A549 (cell line): Measurements from ENCODE around the gene TMEM9.

Experiments
- EP300 ChIP-seq, 2 experiments: fragments of >200 bp; sonication (Bioruptor Twin); formaldehyde crosslinking; IDR thresholded peaks; 2 replicates in 1 of 2; 3 replicates in 1 of 2; pipeline ENCODE4 v1.6.1; 2016 to 2017
- FOSL2 ChIP-seq, 2 experiments: fragments of 450-650 bp in 1 of 2; fragments of >200 bp in 1 of 2; sonication (Bioruptor Twin) in 1 of 2; formaldehyde crosslinking; IDR thresholded peaks; 2 replicates each; pipeline versions ENCODE4 v1.5.0 to v1.6.1; 2016 to 2020; ENCODE audit warnings: mild to moderate bottlenecking in 1 of 2, moderate library complexity in 1 of 2
- NFE2L2 ChIP-seq: fragments of 150-350 bp; conservative IDR thresholded peaks from 2 replicates; pipeline ENCODE4 v1.6.1; 2014; ENCODE audit warnings: low read length
- NR3C1 ChIP-seq: fragments of >200 bp; sonication (Bioruptor Twin); formaldehyde crosslinking; IDR thresholded peaks from 3 replicates; pipeline ENCODE4 v1.6.1; 2017
- POLR2A ChIP-seq: IDR thresholded peaks from 2 replicates; pipeline ENCODE4 v1.6.1; 2012; ENCODE audit warnings: mild to moderate bottlenecking, low read length
- RCOR1 ChIP-seq: fragments of 150-350 bp; IDR thresholded peaks from 2 replicates; pipeline ENCODE4 v1.6.1; 2014; ENCODE audit warnings: antibody characterized with exemption, low read length, low read depth
- SMC3 ChIP-seq: fragments of >200 bp; sonication (Bioruptor Twin); formaldehyde crosslinking; IDR thresholded peaks from 3 replicates; pipeline ENCODE4 v1.6.1; 2018; ENCODE audit warnings: inconsistent platforms
- TF ChIP-seq, protein P1 (sequence below): fragments of 200-600 bp; sonication (generic); IDR thresholded peaks from 2 replicates; pipeline ENCODE4 v1.6.1; 2016; ENCODE audit warnings: antibody characterized with exemption, mild to moderate bottlenecking, moderate library complexity
- TF ChIP-seq, protein P2 (sequence below): fragments of >200 bp; sonication (Bioruptor Twin); formaldehyde crosslinking; IDR thresholded peaks from 3 replicates; pipeline ENCODE4 v1.5.1; 2016

DNA sequence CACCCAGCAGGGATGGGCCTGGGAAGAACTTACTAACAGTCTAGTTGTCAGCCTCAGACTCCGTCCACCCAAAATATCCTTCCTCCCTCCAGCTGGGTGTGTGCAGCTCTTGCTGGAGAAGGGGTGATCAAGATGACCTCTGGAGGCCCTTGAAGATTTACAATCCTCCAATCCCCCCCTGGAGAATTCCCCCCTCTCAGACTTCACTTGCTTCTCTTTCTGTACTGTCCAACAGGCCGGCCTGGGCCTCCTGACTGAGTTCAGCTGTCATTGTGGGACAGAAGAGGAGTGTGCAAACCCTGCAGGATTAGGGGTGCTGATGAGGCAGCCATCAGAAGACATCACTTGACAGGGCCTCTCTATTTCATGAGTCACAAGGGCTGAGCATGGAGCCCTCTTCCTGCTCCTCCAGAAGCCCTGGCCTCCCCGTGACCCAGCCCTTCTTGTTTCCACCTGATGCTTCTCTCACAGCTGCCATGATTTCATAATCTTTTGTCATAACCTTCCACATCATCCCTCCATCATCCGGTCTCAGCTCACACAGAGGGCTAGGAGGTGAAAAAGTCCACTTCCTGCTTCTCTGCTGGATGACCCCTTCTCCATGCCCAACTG lies 18.8 kb upstream of the TMEM9 start:
- TF ChIP-seq, protein P1, sequence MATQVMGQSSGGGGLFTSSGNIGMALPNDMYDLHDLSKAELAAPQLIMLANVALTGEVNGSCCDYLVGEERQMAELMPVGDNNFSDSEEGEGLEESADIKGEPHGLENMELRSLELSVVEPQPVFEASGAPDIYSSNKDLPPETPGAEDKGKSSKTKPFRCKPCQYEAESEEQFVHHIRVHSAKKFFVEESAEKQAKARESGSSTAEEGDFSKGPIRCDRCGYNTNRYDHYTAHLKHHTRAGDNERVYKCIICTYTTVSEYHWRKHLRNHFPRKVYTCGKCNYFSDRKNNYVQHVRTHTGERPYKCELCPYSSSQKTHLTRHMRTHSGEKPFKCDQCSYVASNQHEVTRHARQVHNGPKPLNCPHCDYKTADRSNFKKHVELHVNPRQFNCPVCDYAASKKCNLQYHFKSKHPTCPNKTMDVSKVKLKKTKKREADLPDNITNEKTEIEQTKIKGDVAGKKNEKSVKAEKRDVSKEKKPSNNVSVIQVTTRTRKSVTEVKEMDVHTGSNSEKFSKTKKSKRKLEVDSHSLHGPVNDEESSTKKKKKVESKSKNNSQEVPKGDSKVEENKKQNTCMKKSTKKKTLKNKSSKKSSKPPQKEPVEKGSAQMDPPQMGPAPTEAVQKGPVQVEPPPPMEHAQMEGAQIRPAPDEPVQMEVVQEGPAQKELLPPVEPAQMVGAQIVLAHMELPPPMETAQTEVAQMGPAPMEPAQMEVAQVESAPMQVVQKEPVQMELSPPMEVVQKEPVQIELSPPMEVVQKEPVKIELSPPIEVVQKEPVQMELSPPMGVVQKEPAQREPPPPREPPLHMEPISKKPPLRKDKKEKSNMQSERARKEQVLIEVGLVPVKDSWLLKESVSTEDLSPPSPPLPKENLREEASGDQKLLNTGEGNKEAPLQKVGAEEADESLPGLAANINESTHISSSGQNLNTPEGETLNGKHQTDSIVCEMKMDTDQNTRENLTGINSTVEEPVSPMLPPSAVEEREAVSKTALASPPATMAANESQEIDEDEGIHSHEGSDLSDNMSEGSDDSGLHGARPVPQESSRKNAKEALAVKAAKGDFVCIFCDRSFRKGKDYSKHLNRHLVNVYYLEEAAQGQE, result no peak
- TF ChIP-seq, protein P2, sequence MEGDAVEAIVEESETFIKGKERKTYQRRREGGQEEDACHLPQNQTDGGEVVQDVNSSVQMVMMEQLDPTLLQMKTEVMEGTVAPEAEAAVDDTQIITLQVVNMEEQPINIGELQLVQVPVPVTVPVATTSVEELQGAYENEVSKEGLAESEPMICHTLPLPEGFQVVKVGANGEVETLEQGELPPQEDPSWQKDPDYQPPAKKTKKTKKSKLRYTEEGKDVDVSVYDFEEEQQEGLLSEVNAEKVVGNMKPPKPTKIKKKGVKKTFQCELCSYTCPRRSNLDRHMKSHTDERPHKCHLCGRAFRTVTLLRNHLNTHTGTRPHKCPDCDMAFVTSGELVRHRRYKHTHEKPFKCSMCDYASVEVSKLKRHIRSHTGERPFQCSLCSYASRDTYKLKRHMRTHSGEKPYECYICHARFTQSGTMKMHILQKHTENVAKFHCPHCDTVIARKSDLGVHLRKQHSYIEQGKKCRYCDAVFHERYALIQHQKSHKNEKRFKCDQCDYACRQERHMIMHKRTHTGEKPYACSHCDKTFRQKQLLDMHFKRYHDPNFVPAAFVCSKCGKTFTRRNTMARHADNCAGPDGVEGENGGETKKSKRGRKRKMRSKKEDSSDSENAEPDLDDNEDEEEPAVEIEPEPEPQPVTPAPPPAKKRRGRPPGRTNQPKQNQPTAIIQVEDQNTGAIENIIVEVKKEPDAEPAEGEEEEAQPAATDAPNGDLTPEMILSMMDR, result no peak
- TF ChIP-seq FOSL2 (IDR thresholded peaks at IDR 0.05) (no peak), FOSL2 (CRISPR knock-in tag; IDR thresholded peaks at IDR 0.05) (no peak), NR3C1 (no peak), EP300 (IDR thresholded peaks at IDR 0.05) (no peak), NFE2L2 (no peak), POLR2A (no peak), SMC3 (no peak), RCOR1 (no peak)
